Measurements from ENCODE around the gene SDCCAG8.

GRCh38 chr1:243244432-243244841 lies 11.4 kb upstream of the SDCCAG8 start:
- no peak for TF ChIP-seq CTCF (IDR thresholded peaks at IDR 0.05; ENCODE audit: low read depth, low read length)
- TF ChIP-seq POLR2A (IDR thresholded peaks at IDR 0.05; ENCODE audit: extremely low read depth, insufficient read length), result no peak
- no peak for TF ChIP-seq MAX (IDR thresholded peaks at IDR 0.05; ENCODE audit: low read depth, low read length)
- no peak for TF ChIP-seq MYC (IDR thresholded peaks at IDR 0.05; ENCODE audit: low read depth, low read length)
